ENCODE measurements around the gene EN2.

EN2 gene

GRCh38 chr7:155465761-155466141, 7.8 kb downstream of the EN2 start:
- no peak for DNase-seq

DNA sequence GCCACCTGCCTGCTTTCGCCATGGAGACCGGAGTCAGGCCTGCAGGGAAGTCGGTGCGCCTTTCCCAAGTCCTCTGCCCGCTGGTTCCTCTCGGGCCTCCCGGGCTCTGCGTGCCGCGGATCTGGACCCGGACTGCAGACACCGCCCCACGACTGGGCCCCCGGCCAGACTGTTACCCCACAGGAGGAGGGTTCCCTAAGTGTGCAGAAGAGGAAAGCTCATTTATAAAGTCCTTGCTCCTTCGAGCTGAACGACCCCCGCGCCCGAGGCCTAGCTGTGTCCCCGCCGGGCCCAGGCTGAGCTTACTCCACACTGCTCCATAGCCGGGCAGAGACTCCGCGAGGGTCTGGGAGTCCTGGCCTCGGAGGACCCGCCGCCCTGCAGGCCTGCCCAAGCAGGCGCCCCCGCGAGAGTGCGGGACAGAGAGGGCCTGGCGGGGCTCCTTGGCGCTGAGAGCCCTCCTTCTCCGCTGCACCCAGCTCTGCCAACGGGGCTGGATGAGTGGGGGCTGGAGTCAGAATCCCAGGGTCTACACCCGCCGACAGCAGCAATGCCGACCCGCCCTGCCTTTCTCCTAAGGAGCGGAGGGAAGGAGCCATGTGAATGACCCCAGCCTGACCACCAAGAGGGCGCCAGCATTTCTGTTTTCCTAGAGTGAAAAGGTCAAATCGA, 8.3 kb downstream of the EN2 start:
- DNase-seq: no peak

GRCh38 chr7:155466814-155467733, 9.1 kb downstream of the EN2 start:
- peak; percentile 53 for DNase-seq

DNA sequence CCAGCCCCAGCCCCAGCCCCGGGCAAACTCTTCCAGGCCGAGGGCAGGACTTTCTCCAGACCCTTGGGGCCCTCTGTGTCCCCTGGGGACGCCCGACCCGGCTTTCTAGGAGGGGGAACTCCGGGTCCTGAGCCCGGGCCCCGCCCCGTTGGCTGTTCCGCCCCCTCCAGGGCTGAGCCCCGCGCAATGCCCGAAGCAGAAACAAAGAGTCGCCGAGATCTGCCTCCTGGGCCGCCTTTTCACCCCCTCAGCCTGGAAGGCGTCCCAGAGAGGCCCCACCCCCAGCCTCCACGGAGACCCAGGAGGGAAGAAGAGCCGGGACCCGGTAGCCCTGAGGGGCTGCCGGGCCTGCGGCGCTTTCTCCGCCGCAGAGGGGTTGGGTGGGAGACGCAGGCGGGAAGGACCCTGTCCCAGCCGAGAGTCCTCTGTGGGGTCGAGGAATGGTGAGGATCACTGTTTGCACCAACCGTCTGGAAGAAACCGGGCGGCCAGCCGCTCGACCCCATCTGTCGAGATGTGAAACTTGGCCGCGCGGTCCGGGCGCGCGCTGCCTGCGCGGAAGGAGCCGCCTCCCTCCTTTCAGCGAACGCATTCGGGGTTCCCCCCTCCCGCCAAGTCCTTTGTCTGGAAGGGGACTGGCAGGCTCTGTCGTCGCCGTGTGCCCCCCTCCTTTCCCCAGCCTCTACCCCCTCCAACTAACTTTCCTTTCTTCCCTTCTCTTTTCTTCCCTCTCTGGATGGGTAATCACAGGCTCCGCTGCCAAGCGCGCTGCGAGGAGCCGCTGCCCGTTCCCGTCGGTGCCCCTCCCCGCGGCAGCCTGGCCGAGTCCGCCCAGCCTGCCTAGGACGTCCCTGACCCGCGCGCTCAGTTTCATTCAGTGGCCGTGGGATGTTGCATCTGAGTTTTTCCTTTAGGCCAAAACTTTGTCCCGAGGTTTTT, 10.2 kb downstream of the EN2 start:
- no peak for DNase-seq

DNA sequence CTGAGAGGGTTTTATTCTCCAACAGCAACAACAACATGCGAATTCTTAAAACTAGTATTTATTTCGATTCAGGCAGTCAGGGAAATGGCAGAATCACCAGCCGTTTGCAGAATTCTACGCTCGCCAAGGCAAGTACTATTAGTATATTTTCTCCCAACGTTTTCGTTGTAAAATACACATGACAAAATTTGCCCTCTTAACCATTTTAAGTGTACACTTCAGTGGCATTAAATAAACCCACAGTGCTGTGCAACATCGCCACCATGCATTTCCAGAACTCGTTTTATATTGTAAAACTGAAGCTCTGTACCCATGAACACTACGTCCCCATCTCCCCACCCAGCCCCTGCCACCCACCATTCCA, 10.8 kb downstream of the EN2 start:
- no peak for DNase-seq

- no peak for DNase-seq
Measured at GRCh38 chr7:155469311-155470185, 11.6 kb downstream of the EN2 start.

- no peak for DNase-seq
Measured at GRCh38 chr7:155470186-155470487, 12.2 kb downstream of the EN2 start.

DNA sequence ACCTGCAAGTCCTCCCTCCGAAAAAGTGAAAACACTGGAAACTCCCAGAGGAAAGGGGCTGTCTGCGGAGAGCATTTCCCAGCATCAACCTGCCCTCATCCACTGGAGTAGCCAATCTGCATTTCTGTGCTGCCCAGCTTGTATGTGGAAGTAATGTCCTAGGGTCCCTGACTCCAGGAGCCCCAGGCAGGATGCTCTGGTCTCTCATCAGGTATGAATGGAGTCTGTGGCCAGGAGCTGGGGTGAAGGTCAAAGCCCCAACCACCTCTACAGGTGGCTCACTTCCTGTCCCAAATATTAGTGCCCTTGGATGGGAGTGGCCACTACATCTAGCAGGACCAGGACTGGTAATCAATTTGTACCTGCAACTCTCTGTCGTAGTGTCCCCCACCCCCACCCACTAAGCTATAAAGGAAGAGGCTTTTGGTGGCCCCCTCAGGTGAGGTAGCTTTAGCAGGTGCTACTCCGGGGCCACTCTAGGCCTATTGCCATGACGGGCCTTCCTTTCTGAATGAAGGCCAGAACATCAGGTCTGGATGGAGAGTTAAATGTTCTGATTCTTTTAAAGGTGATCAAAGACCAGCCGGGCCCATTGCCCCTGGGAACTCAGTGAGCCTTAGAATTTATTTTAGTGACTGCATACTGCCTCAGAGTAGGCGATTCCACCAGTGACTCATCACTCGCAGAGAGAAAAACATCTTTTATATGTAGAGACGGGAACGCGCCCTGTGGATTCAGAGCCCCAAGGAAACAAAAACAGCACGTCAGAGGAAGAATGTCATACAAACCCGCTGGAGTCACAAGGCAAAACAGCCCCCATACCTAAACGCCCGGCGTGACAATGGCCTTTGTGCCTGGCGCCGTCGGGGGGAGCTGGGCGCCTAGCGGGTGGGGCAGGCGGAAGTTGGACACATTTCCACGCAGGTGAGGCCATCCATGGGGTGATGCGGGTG, 13.0 kb downstream of the EN2 start:
- no peak for DNase-seq

- DNase-seq: no peak
Measured at GRCh38 chr7:155471718-155472117, 13.8 kb downstream of the EN2 start.

DNA sequence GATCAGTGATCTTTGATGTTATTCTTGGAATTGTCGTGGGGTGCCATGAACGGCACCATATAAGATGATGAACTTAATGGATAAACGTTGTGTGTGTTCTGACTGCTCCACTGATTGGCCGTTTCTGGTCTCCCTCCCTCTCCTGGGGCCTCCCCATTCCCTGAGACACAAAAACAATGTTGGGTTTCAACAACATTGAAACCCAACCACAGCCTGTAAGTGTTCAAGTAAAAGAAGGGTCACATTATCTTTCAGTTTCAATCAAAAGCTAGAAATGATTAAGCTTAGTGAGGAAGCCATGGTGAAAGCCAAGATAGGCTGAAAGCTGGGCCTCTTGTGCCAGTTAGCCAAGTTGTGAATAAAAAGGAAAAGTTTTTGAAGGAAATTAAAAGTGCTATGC, 19.5 kb downstream of the EN2 start:
- DNase-seq: peak; percentile 57

DNA sequence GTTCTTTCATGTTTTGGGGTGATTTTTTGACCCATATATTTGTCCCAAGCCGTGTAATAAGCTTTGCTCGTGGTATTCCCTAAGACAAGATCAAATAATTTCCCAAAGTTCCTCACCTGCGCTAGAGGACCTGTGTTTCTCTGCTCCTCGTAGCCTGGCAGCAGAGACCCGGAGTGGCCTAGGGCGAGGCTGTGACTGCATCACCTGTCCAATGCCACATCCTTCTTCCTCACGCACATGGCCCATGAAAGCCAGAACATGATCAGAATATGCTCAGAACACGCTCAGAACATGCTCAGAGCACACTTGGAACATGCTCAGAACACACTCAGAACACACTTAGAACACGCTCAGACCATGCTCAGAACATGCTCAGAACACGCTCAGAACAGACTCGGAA, 23.8 kb downstream of the EN2 start:
- DNase-seq: no peak

GRCh38 chr7:155482511-155483183, 24.7 kb downstream of the EN2 start:
- no peak for DNase-seq

DNA sequence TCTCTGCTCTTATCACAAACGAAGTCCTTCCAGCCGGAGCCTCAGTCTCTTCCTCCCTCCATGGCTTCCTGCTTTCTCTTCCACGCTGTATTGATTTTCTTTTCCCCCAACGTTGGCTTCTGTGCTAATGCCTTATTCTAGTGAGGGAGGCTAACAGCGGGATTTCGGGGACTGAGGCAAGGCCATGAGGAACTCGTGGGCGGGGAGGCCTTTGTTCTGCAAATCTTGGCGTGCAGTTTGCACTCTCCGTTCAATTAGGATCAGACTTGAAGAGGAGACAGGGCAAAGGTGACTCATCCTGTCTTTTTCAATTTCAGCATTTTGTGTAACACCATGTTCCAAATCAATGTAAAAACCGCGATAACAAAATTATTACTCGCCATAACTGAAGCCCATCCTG, 25.3 kb downstream of the EN2 start:
- no peak for DNase-seq

DNA sequence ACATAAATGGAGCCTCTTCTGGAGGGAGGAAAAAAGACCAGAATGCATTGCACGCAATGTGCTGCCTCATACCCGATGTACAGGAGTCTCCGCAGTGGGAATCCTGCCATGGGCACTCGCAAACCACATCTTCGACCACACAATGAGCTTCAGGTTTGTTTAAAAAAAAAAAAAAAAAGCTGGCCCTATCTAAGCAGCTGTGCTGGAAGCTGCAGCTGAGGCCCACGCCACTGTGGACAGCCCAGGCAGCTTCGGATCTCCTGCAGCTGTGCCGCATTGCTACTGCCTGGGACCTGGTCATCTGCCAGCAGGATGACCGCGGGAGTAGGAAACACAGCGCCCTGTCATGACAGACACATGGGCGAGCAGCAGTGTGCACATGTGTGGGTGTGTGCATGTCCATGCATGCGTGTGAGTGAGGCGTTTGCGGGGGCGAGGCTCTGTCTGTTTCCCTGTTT, 26.0 kb downstream of the EN2 start:
- DNase-seq: no peak

- no peak for DNase-seq
Measured at GRCh38 chr7:155484483-155485399, 26.8 kb downstream of the EN2 start.

DNA sequence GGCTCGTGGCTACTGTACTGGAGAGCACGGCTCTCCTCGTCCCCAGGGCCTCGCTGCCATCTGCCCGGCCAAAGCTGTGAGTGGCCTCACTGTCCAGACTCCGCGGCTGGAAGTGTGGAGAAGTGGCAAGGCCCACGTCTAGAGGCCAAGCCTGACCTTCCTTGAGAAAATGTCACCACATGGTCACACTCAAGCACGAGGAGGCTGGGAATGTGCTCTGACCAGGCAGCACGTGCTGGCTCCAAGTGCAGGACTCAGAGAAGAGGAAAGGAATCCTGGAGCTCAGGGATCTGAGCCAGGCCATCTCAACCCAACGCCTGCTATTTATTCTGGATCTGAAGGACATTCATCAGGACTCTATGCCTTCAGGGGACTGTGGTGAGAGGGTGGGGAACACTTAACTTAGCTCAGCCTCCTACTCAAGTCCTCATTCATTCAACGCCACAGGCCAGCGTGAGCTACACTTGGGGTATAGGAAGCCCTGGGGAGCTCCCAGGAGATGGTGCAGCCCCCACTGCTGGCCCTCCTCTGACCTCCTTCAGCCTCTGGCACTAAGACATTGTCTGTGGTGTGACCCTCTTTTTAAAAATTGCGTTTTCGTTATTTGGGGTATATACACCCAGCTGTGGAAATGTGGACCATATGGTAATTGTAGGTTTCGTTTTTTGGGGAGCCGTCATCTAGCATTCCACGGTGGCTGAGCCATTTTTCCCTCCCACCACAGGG, 29.0 kb downstream of the EN2 start:
- DNase-seq: no peak

DNA sequence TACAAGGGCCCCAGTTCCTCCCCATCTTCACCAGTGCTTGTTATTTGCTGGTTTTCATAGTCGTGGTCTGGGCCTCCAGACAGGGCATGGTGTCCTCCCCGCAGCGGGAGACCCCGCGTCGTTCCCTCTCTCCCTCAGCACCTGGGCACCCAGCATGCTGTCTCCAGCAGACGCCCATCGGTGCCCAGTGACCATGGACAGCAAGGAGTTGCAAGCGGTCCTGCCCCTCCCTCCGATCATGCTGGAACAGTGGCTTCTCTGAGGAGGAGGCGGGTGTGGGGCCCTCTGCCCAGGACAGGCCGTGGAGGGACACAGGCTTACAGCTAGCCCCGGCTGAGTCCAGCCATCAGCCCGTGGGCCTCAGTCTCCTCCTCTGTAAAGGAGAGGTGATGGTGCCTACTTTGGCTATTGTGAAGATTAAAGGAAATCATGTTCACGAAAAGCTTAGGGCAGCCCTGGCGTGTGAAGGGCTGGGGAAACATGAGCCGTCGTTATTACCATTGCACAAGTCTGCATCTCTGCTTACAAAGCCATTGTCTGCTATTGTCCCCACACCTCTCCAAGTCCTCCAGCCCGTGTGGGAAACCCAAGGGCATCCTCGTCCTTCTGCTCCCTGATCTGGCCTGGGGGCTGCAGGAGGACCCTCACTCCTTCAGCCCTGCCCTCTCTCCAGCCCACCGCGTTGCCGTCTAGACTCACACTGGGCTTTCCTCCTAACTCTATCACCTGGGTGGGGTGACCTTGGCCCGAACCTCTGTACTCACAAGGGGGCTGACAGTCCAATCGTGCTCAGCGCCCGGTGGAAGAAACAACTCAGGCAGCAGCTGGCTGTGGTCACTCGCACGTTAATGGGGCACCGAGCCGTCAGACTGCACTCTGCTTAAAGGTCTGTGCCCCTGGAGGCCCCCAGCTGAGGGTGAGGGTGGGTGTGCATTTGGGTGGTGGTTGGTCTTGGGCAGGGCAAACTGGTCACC, 29.9 kb downstream of the EN2 start:
- DNase-seq: no peak

All from activated CD4-positive, alpha-beta T cell treated with anti-CD3 and anti-CD28 coated beads, Interleukin-2, amount 50 U/mL, for 16 hours (primary cell).